H54 (cell line): ENCODE results near the gene CDK14.

Experiments used
- DNase-seq: peaks from one replicate; pipeline ENCODE4 v3.0.0; 2011; ENCODE audit warnings: low spot score, mixed read lengths; ENCODE audit not compliant: insufficient read length
- FAIRE-seq: peaks from 3 replicates; lab custom pipeline; 2011; peaks lifted over from hg19 to GRCh38; lab: Jason Lieb, UNC
- POLR2A ChIP-seq: IDR thresholded peaks from 2 replicates; pipeline ENCODE4 v1.6.1; 2011; ENCODE audit warnings: low read depth, mild to moderate bottlenecking, low read length

The CDK14 gene

DNA sequence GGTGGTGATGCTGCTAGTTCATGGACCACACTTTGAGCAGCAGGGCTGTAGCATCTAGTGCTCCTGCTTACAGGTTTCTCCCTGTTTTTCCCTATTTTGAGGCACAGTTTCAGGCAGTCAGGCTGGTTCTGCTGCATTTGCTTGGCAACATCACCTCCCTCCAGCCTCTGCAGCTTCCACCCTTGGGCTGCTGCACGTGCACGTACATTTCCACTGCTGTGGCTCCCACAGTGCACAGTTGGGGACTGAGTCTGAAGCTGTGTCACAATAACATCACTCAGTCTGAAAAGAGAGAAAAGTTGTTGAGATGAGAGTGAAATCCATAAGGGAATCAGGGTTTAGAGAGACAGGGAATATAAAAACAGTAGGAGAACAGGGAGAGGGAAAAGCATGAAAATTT lies 437.5 kb downstream of the CDK14 start:
- DNase-seq (no peak), FAIRE-seq (no peak)
- TF ChIP-seq POLR2A, result no peak

DNA sequence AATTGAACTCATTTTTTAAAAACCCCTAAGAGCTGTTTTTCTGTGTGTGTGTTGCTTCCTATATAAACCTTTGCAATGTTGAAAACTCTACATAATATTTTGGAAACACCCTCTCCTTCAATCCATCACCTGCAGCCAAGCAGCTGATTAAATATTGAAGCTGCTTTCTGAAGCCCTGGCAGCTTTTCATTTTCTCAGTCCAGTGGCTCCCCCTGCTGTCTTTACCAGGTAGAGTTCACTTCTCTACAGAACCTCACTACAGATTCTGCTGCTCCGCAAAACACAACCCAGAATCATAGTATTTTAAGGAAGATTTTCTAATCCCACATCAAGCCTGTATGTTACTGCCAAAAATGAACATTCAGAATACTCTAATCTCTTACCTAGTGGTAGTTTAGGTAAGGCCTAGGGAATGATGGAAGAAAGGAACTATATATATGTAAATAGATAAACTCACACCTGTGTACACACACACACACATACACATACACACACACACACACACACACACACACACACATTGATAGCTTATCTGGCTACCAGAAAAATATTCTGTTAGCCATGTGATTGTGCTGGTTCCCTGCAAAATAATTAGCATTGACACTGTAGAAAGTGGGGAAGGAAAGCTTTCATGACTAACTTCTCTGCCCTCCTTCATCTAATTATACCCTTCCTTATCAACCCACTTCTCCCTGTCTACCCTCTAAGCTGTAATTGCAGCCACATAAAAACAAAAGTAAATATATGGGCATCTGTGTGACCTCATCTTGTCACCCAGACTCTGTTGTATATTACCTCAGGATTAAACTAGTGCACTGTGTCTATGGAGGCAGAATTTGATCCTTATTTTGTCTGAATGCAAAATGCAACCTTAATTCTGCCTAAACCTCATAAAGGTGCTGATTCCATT lies 438.6 kb downstream of the CDK14 start:
- TF ChIP-seq POLR2A, result no peak
- FAIRE-seq (peak; percentile 41), DNase-seq (peak; percentile 21)

DNA sequence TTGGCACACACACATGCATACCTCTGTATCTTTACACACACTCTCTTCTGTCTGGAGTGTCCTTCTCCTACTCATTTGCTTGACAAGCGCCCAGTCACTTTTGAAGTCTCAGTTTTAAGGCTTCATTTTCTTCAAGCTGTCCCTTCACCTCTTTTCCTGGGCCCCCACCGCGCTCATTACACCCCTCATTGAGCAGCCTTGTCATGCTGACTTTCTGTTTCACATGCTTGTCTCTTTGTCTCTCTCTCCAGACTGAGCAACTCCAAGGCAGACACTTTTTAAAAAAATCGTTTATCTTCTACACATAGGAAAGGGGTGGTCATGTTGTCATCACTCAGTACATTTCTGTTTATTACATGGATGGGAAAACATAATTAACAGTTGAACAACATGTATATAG lies 442.9 kb downstream of the CDK14 start:
- FAIRE-seq, result no peak
- no peak for TF ChIP-seq POLR2A
- DNase-seq, result no peak

DNA sequence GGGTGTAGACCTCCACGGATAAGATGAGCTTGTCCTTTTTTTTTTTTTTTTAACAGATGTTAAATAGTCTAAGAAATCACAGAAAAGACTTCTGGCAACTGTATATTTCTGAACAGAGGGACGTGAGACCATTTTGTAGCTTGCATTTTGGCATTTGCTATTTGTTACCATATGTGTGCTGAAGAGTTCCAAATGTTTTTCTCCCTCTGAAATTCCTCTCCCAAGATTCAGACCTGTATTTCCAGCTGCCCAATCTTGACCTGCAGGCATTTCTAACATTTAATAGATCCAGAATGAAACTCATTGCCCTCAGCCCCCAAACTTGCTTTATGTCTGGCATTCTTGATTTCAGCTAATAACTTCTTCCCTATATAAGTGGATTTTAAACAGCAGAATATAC lies 445.0 kb downstream of the CDK14 start:
- TF ChIP-seq POLR2A, result no peak
- DNase-seq (no peak), FAIRE-seq (no peak)

GRCh38 chr7:91041901-91042484 lies 445.9 kb downstream of the CDK14 start:
- FAIRE-seq, result no peak
- DNase-seq, result no peak
- no peak for TF ChIP-seq POLR2A

DNA sequence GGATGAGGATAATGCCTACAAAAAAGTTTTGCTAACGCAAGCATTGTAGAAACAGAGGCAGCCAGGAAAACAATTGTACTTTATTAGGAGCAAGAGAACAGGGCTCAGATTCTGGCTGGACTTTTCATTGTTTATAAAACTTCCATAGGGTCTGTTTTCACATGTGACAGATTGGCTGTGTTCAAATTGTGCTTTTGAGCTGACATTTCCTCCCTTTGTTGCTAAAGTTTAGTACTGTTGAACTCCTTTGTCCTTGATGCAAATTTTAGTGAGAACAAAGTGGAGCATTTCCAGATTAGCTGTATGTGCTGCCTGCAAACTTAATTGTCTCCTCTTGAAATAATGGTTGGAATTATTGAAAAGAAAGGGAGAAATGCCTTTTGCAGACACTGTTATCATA lies 447.1 kb downstream of the CDK14 start:
- TF ChIP-seq POLR2A, result no peak
- no peak for FAIRE-seq
- no peak for DNase-seq

- no peak for FAIRE-seq
- TF ChIP-seq POLR2A, result no peak
- DNase-seq, result no peak
Observed at GRCh38 chr7:91043924-91044645, 448.0 kb downstream of the CDK14 start.

DNA sequence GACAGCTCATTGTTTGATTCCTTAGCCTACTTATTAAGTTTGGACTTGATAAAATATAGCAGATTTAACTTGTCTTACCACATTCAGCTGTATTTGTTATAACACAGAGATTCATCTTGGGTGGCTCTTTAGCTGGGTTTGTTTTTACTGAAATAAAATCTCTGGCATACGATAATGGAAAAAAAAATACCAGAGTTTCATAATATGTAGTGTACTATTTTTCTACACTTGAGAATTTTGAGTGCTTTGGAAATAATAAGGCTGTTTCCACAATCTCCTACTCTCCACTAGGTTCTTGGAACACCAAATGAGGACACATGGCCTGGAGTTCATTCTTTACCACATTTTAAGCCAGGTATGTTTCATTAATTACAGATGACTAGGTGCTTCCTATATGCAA lies 449.5 kb downstream of the CDK14 start:
- no peak for TF ChIP-seq POLR2A
- DNase-seq (no peak), FAIRE-seq (no peak)

DNA sequence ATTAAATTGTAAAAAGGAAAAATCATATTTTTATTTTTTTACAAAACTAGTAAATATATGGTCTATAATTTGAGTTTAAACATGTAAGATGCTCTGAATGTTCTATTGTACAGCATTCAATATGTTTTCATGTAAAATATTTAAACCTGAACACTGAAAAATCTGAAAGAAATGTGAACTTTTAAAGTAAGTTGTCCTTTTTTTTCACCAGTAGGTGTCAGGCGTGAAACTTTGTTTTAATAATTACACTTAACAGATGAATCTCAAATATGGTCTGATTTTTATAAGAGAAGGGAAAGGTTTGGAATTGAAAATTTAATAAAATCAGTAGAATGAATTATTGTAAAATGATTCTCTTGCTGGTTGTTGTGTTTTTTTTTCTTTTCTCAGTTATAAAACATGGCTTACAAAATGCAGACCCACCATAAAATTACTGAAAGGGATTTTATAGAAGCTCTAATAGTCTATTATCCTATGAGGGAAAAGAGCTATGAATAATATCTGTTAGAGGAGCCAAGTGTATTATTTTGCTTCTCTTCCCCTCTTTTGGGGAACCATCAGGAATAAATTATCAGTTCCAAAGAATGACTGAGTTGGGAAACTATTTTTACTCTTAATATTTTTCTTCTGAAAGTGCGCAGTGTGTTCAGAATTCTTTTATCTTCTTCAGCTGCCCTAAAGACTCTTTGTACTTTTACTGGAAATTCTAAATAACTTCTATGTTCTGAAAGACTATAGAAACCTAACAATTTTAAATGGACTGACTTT lies 450.4 kb downstream of the CDK14 start:
- no peak for TF ChIP-seq POLR2A
- no peak for DNase-seq
- FAIRE-seq, result no peak

DNA sequence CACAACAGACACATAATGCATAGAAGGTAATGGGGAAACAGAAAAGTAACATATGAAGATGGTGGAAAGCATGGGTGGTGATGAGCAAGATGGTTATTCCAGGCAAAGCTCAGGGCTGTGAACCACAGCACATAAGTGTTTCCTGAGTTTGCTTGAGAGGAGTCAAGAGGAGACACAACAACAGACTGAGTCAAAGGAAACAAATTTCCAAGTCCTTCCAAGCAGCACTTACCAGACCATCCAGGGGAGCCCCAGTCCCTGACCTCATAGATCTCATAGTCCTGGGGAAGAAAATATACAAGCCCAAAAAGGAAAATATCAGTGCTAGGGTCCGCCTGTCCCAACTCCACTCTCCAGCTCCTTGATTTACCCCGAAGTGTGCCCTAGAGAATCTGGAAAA lies 451.5 kb downstream of the CDK14 start:
- no peak for FAIRE-seq
- no peak for TF ChIP-seq POLR2A
- DNase-seq, result no peak

DNA sequence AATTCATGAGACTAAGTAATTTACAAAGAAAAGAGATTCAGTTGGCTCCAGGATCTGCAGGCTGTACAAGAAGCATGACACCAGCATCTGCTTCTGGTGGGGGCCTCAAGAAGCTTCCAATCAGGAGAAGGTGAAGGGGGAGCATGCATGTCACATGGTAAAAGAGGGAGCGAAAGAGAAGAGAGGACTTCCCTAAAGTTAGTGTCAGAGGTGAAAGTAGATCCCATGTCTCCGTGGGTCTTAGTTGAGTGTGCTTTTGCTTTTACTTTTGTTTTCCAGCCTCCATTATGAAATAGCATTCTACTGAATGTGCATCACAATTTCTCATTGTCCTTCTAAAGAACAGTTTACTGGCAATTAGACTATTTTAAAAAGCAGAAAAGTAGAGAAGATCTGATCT lies 454.6 kb downstream of the CDK14 start:
- DNase-seq (no peak), FAIRE-seq (no peak)
- TF ChIP-seq POLR2A, result no peak

DNA sequence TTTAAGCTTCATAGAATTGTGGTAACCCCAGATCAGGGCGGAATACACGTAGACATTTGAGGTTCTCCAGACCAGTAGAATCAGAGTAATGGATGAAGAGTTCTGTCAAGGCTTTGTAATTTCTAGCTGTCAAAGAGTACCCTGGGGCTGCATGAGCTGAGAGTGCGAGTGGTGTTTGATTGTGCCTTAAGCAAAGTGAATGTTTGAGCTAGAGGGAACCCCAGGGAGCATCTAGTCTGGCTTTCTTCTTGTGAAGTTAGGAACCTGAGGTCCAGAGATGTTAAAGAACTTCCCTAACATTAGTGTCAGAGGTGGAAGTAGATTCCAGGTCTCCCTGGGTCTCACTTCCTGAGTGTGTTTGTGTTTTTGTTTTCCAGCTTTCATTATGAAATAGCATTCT lies 455.8 kb downstream of the CDK14 start:
- no peak for DNase-seq
- no peak for TF ChIP-seq POLR2A
- FAIRE-seq, result no peak

GRCh38 chr7:91054374-91054773 lies 458.3 kb downstream of the CDK14 start:
- DNase-seq (no peak), FAIRE-seq (no peak)

More at GRCh38 chr7:91054374-91054773, 458.3 kb downstream of the CDK14 start:
- no peak for TF ChIP-seq POLR2A
